Muscle of back (tissue), 11 donors: ENCODE measurements around the gene SCN10A. TPM values are rescaled to one million over a fixed set of nuclear protein-coding genes. Genes with fewer than 3 reads are reported as not detected.

Source experiments
- DNase-seq, 3 donors: peaks; one replicate each; pipeline versions ENCODE4 v3.0.0 to v3.0.0-alpha.2; 2013
- polyA plus RNA-seq, 10 donors: library from polyadenylated mRNA; unstranded; fragments of 120-200 nt; gene quantifications; one replicate each; pipeline ENCODE4 v1.2.1, GENCODE V29; 2013; ENCODE audit not compliant: insufficient read length in 10 of 10

SCN10A gene
- polyA plus RNA-seq, 10 donors: not detected

GRCh38 chr3:38652934-38653333, 163.1 kb downstream of the SCN10A start:
- DNase-seq: no peak

GRCh38 chr3:38651153-38651789, 164.7 kb downstream of the SCN10A start:
- DNase-seq: peak; percentile 41 to 77 (median 63)

GRCh38 chr3:38650248-38650951, 165.6 kb downstream of the SCN10A start:
- peak in 1 of 3 donors; percentile 58 for DNase-seq

- DNase-seq: peak; percentile 37 to 77 (median 57)
Observed at GRCh38 chr3:38649500-38650247, 166.3 kb downstream of the SCN10A start, which contains the start of gene SCN5A. Gene SCN5A (minus strand): TSS chr3:38649687. CDS start chr3:38633307, 16,380 bp downstream.

- DNase-seq: peak in 1 of 3 donors; percentile 41
Observed at GRCh38 chr3:38648659-38649499, 167.1 kb downstream of the SCN10A start.

GRCh38 chr3:38648024-38648658, 167.9 kb downstream of the SCN10A start:
- DNase-seq: no peak

- no peak for DNase-seq
Observed at GRCh38 chr3:38647217-38647970, 168.6 kb downstream of the SCN10A start.

Other genes with a start within 250 kb of the SCN10A start
- gene SCN5A, start 166.5 kb downstream of the SCN10A start, polyA plus RNA-seq: 1 to 10 TPM; 3.0 to 8.0 (median 4.7) TPM
- gene SCN11A, start 235.7 kb upstream of the SCN10A start, polyA plus RNA-seq: 1 to 10 TPM; 1.2 to 6.4 (median 2.7) TPM
- 10 to 100 TPM; 30.2 to 48.6 (median 39.5) TPM for gene WDR48, start 235.8 kb upstream of the SCN10A start, polyA plus RNA-seq